ENCODE measurements around the gene CRELD1. TPM values are rescaled to one million over a fixed set of nuclear protein-coding genes. Genes with fewer than 3 reads are reported as not detected.

CRELD1 gene
- total and polyA plus RNA-seq, 2 of the 13 experiments (the other 11 are each of a cell fraction or from before 2014, with no cell fraction given), result 27.1 to 61.9 TPM

- no peak for TF ChIP-seq TMF1 (CRISPR knock-in tag; IDR thresholded peaks at IDR 0.05; ENCODE audit: low read depth)
- TF ChIP-seq ZNF614 (CRISPR knock-in tag; IDR thresholded peaks at IDR 0.05; ENCODE audit: borderline replicate concordance), result peak; percentile 41; the same call in 1 of the 2 replicates
- no peak for TF ChIP-seq REST (IDR thresholded peaks at IDR 0.05; ENCODE audit: borderline replicate concordance in 1 of 2, low read depth in 1 of 2, low read length in 2 of 2)
- no peak for TF ChIP-seq ZZZ3 (CRISPR knock-in tag; IDR thresholded peaks at IDR 0.05; ENCODE audit: borderline replicate concordance)
- TF ChIP-seq ZNF367 (CRISPR knock-in tag; IDR thresholded peaks at IDR 0.05; ENCODE audit: borderline replicate concordance), result no peak
- TF ChIP-seq FLYWCH1 (CRISPR knock-in tag; IDR thresholded peaks at IDR 0.05), result no peak
- TF ChIP-seq SP5 (CRISPR knock-in tag; IDR thresholded peaks at IDR 0.05; ENCODE audit: borderline replicate concordance, low read depth), result peak; percentile 44
- TF ChIP-seq, protein P1, sequence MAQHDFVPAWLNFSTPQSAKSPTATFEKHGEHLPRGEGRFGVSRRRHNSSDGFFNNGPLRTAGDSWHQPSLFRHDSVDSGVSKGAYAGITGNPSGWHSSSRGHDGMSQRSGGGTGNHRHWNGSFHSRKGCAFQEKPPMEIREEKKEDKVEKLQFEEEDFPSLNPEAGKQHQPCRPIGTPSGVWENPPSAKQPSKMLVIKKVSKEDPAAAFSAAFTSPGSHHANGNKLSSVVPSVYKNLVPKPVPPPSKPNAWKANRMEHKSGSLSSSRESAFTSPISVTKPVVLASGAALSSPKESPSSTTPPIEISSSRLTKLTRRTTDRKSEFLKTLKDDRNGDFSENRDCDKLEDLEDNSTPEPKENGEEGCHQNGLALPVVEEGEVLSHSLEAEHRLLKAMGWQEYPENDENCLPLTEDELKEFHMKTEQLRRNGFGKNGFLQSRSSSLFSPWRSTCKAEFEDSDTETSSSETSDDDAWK (CRISPR knock-in tag; IDR thresholded peaks at IDR 0.05), result no peak
- TF ChIP-seq BATF2 (CRISPR knock-in tag; IDR thresholded peaks at IDR 0.05), result no peak
- TF ChIP-seq ZNF629 (CRISPR knock-in tag; conservative IDR thresholded peaks at IDR 0.05), result 0 out of 2 replicates have a peak, but pooled peaks have one; percentile 16
- TF ChIP-seq MEF2D (CRISPR knock-in tag; IDR thresholded peaks at IDR 0.05), result peak; percentile 50; the same call in 1 of the 2 replicates
- no peak for TF ChIP-seq ZNF501 (CRISPR knock-in tag; IDR thresholded peaks at IDR 0.05)
- no peak for TF ChIP-seq PLRG1 (conservative IDR thresholded peaks at IDR 0.05)
- no peak for TF ChIP-seq SIX4 (CRISPR knock-in tag; IDR thresholded peaks at IDR 0.05)
- peak; percentile 55 for TF ChIP-seq NFIC (IDR thresholded peaks at IDR 0.05; ENCODE audit: low read length)
- TF ChIP-seq ZNF225 (CRISPR knock-in tag; IDR thresholded peaks at IDR 0.05), result no peak
- no peak for TF ChIP-seq SP1 (IDR thresholded peaks at IDR 0.05)
- no peak for TF ChIP-seq SP1 (CRISPR knock-in tag; IDR thresholded peaks at IDR 0.05)
- TF ChIP-seq, protein P2, sequence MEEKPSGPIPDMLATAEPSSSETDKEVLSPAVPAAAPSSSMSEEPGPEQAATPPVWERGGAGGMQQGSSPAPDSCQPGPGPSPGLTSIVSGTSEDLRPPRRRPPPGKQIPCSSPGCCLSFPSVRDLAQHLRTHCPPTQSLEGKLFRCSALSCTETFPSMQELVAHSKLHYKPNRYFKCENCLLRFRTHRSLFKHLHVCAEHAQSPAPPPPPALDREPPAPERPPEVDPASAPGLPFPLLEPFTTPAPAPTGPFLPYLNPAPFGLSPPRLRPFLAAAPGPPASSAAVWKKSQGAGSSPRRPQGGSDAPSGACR (CRISPR knock-in tag; IDR thresholded peaks at IDR 0.05), result no peak
- 0 out of 2 replicates have a peak, but pooled peaks have one; percentile 61 for TF ChIP-seq DMAP1 (CRISPR knock-in tag; IDR thresholded peaks at IDR 0.05)
- TF ChIP-seq ZFP1 (CRISPR knock-in tag; IDR thresholded peaks at IDR 0.05), result no peak
- TF ChIP-seq ERF (CRISPR knock-in tag; IDR thresholded peaks at IDR 0.05), result peak; percentile 53
- TF ChIP-seq, protein P3, sequence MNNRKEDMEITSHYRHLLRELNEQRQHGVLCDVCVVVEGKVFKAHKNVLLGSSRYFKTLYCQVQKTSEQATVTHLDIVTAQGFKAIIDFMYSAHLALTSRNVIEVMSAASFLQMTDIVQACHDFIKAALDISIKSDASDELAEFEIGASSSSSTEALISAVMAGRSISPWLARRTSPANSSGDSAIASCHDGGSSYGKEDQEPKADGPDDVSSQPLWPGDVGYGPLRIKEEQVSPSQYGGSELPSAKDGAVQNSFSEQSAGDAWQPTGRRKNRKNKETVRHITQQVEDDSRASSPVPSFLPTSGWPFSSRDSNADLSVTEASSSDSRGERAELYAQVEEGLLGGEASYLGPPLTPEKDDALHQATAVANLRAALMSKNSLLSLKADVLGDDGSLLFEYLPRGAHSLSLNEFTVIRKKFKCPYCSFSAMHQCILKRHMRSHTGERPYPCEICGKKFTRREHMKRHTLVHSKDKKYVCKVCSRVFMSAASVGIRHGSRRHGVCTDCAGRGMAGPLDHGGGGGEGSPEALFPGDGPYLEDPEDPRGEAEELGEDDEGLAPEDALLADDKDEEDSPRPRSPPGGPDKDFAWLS (CRISPR knock-in tag; IDR thresholded peaks at IDR 0.05; ENCODE audit: borderline replicate concordance), result no peak
These were observed 35.9 kb upstream of the CRELD1 start (continued) for GRCh38 chr3:9897408-9898372.
